Left forelimb (tissue), 1 donor: ENCODE measurements around the gene RSBN1.
"Not testable (repeated sequence)": the region's sequence is repeated elsewhere in the genome, so short reads cannot be mapped to it uniquely, and the experiment has no call there.

Experiments
- DNase-seq: peaks from one replicate; pipeline ENCODE4 v3.0.0-alpha.2; 2018; ENCODE audit warnings: low spot score

Gene RSBN1

DNA sequence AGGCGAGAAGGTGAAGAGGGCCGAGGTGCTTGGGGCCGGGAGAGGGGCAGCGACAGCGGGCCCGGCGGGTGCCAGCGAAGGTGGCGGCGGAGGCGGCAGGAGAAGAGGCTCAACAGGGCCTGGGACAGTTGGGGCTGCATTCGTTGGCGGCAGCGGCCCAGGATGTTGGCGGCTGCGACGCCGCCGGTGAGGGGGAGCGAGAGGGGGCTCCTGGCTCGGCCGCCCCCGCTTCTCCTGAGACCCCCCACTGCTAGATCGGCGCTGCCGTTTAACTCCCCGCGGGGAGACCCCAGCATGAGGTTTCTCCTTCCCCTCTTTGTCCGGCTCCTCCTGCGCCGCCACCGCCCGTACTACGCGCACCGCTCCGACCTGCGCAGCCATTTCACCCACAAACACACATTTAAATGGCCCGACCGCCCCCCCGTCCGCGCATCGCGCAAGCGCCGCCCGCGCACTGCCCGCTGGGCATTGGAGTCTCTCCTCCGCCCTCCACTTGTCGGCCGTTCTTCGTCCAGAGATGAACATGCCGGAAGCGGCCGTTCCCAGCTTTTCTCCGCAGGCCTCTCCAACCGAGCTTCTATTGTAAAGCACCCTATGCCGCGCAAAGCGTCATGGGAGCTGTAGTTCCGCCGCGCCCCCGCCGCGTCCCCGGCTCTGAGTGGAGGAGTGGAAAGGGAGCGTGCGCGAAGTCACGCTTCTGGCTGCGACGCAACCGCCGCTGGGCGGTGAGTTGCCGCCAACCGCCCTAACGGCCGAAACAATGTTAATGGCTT lies at the start of gene RSBN1:
Gene RSBN1, minus strand, starts transcription at position 589 of the 773 bp plus-strand sequence. Its CDS starts 64 bp downstream, at position 525.
- DNase-seq: peak; percentile 98

DNA sequence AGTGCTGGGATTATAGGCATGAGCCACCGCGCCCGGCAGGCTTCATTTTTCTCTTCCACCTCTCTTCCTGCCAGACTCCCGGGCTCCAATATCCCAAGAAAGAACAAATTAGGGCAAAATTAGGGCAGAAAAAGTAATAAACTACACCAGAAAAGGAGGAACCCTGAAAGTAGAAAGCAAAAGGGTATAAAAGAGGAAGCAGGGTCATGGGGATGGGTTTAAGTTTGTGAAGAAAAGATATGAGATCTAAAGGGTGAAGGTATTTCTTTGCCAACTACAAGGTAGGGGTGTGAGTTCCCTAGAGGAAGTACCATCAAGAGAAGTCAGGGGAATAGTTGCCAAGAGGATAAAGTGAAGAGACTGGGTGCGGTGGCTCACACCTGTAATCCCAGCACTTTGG lies 49.4 kb upstream of the RSBN1 start:
- DNase-seq: no peak

DNA sequence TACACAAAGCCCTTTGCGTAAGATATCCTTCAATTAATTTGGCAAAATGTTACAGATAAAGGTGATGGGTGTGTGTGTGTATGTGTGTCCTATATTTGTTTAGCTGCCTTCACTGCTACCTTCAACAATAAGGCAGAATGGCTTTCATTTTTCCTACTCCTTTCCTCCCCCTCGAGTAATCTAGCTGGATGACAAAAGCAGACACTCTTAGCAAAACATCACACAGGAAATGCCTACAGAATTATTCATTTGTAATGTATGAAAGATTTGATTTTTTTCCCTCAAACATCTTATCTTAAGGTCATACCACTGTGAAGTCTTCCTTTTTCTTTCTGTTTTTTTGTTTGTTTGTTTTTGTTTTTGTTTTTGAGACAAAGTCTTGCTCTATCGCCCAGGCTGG lies 48.6 kb upstream of the RSBN1 start:
- DNase-seq: no peak

DNA sequence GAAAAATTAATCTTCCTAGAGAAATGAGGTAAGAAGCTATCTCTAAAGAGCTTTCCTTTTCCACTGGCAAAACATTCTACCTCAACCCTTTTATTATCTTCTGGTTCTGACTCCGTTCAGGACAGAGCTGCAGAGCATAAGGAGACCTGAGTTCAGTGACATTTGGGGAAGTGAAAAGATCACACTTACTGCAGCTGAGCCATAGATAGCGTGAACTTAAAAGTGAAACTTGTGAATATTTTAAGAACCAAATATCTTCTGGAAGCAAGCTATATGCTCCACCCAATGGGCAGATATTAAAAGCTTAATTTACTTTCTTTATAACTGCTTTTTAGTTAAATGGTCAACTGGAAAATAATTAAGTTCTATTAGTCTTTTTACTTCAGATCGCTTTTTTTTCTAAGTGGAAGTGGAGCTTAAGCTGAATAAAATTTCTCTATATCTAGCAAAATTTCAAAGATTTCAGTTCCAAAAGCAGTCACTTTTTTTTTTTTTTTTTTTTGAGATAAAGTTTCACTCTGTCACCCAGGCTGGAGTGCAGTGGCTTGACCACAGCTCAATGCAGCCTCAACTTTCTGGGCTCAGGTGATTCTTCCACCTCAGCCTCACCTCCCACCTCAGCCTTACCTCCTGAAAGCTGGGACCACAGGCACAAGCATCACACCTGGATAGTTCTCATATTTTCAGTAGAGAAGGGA lies 47.4 kb upstream of the RSBN1 start:
- DNase-seq: no peak

DNA sequence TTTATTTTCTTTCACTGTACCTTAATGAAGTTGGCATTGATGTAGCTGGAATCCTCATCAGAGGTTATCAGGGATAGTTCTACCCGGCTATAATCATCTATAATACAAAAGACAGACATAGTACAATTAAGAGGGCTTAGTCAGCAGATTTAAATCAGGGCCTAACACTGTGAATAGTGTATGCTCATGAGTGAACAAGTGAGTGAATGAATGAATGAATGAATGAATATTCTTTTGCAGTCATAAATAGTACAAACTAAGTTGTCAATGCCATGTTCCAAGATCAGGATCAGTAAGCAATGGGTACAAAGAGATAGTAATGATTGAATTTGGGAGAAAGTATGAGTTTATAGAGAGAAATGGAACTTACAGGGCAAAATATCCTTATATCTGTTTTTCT lies 46.7 kb upstream of the RSBN1 start:
- no peak for DNase-seq

DNA sequence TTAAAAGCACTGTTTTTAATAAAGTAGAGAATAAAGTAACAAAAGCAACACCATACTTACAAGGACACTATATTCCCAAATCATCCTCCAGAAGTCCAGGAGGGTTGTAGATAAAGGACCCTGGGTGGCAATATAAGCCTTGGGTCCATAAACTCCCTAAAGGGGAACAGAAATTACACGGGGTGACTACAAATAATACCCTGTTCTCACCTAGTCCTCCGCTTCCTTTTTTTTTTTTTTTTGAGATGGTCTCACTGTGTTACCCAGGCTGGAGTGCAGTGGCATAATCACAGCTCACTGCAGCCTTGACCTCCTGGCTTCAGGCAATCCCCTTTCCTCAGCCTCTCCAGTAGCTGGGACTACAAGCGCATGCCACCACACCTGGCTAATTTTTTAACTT lies 46.1 kb upstream of the RSBN1 start:
- DNase-seq: no peak

DNA sequence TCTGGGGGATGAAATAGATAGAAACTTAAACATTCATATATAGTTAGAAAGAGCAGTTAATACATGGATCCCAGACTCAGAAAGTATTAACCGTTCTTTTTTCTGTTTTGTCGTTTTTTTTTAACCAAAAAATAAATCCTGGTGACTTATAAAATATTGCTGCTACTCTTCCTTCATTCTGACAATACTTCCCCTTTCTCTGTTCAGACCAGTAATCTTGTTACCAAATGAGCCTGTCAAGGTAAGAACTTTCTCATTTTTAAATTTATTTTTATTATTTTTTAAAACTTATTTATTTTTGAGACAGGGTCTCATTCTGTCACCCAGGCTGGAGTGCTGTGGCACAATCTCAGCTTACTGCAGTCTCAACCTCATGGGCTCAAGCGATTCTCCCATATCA lies 45.5 kb upstream of the RSBN1 start:
- no peak for DNase-seq

DNA sequence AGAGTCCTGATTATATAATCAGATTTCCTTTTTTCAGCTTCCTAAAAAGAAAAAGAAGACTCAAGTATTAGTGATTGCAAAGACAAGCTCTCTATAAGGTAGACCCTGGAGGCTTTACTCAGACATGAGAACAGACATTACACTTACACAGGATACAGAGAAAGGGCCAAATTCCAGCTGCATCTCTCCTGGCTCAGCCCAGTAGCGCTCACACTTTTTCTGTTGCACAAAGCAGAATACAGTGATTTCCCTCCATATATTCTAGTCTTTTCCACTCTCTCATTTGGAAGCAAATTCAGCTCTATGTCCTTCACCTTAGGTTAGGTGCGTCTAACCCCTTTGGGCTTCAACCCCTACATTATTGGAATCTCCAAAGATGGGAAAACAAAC lies 44.1 kb upstream of the RSBN1 start:
- DNase-seq: no peak

DNA sequence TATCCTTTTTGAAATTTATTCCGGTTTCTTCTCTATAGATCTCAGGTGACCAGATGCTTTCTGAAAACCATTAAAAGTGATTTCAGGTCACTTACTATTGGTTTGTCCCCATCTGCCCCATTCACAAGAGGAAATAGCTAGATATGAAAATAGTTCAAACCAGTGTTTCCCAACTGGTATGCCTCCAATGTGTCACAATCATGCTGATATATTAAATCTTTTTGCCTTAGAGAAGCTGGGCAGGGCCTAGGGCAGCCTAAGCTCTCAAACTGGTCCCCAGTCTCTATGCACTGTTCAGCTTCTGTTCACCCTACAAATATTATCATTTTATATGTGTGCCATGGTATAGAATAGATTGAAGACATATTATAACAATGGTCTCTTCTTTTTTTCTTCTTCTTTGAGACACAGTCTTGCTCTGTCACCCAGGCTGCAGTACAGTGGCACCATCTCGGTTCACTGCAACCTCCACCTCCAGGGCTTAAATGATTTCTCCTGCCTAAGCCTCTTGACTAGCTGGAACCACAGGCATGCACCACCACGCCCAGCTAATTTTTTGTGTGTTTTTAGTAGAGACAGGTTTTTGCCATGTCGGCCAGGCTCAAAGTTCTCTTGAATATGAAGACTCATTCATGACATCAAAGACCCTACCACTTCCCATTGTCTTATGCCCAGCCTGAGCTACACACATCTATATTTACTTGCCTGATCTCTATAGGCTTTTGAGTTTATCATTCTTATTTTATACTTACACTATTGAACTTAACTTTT lies 43.5 kb upstream of the RSBN1 start:
- no peak for DNase-seq

DNA sequence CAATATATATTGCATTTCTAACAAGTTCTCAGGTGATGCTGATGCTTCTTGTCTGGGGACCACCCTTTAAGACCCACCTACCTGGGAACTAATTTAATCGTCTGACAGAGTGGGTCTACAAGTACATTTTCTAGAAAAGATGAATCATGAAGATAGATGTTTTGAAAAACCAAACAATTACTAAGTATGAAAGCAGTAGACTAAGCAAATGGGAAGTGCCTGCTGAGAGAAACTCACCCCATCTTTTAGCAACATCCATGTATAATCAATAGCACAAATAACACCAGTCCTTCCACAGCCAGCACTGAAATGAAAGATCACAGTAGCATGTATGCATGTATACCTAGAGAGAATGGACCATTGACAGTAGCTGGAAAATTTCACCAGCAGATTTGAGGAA lies 42.0 kb upstream of the RSBN1 start:
- no peak for DNase-seq

DNA sequence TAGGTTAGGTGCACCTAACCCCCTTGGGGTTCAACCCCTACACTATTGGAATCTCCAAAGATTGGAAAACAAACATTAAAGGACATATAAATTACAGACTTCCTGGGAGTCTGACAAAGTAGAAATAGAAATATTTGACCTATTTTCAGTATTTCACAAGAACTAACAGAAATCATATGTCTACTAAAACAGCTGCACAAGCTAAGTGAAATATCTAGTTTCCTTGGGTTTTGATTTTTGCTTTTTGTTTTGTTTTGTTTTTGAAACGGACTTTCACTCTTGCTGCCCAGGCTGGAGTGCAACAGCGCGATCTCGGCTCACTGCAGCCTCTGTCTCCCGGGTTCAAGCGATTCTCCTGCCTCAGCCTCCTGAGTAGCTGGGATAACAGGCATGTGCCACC lies 40.4 kb upstream of the RSBN1 start:
- not testable (repeated sequence) for DNase-seq

DNA sequence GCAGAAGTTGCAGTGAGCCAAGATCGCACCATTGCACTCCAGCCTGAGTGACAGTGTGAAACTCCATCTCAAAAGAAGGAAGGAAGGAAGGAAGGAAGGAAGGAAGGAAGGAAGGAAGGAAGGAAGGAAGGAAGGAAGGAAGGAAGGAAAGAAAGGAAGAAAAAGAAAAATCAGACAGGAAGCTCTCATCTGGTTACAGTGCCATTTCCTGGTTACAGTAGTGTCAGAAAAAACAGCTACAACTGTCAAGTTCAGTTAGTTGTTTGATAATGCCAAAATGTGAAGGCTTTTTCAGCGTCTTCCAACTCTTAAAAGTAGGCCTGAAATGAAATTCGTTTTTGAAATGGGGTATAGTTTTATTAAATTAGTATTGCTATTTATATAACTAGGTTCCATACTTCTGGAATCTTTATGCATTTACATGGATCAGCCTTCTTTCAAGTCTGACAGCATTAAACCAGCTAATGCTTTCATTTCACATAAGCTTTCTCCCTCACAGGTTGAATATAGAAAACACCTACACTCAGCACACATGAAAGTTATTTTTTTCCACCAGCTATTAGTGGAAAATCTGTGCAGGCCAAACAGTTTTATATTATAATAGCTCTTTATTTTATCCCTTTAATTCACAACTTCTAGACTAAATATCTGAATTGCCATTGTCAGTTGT lies 38.0 kb upstream of the RSBN1 start:
- DNase-seq: no peak

DNA sequence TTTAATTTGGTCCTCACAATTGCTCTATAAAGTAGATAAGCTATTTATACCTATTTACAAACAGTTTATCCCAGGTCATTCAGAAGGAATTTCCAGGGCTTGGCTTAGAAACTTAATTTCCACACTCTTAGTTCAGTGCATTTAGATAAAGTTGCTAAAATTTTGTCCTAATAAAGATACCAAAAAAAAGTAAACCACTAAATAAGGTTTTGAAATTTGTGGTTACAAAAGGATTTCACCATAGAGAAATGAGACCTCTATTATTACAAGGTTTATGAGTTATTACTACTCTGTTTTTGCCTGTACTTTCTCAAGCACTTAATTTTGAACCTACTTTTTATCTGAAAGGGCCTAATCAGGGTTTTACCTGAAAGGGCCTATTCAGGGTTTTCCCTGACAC lies 36.8 kb upstream of the RSBN1 start:
- DNase-seq: no peak

DNA sequence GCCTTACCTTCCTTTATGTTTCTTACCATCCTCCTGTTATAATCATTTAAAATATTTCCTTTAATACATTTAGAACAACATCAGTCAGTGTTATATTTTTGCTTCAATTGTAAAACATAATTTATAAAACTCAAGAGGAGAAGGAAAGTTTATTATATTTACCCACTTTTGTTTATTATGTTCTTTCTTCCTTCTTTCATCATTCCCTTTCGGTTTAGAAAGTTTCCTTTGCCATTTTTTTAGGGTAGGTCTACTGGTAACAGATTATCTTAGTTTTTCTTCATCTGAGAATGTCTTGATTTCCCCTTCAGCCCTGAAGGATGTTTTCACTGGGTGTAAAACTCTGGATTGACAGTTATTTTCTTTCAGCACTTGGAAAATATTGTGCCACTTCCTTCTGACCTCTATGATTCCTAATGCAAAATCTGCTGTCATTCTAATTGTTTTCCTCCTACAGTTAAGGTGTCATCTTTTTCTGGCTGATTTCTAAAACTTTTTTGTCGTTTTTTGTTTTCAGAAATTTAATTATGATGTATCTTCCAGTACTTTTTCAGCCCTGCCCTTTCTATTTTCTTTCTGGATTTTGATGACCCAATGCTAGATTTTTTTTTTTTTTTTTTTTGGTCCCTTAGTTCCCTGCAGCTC lies 34.2 kb upstream of the RSBN1 start:
- no peak for DNase-seq

DNA sequence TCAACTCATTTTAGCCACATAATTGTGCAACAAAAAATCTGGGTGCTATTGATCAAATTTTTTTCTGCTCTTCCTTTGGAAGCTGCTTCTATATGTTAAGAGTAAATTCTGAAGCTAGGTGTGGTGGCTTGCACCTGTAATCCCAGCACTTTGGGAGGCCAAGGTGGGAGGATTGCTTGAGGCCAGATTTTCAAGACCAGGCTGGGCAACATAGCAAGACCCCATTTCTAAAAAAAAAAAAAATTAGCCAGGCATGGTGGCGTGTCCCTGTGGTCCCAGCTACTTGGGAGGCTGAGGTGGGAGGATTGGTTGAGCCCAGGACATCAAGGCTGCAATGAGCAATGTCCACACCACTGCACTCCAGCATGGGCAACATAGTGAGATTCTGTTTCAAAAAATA lies 24.3 kb upstream of the RSBN1 start:
- no peak for DNase-seq

DNA sequence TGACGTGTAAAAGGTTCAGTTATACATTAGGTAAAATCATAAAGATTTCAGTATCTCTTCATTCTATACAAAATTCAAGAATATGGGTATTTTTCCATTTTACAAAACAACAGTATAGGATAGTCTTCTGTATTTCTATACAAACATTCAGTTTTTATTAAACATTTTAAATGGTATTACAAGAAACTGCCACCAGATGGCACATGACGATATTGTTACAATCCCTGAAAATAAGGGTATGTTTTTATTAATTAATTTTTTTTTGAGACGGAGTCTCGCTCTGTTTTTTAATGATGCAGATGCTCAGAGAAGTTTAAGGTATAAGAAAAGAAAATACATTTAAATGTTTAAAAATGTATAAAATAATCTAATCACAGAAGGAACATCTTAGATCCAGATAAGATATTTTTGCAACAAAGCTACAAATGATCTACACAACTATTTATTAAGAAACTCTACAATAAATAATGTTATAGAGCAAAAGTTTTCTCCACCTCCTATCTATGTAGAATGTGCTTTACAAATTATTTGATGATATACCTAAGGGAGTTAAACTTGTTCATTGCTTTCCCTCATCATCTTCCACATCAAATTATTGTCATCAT lies 23.5 kb upstream of the RSBN1 start:
- DNase-seq: no peak

DNA sequence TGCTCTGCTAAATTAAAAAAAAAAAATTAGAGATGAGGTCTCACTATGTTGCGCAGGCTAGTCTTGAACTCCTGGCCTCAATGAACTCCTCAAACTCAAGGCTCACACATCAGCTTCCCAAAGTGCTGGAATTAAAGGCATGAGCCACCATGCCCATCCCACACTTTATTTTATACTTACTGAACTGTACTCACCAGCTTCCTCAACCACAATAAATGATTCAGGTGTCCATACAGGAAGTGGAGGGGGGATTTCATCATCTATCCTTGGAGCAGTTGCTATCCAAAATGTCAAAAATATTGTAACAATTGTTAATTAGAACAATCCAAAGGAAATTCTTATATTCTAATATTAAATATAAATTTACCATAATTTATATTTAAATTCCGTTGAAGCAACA lies 22.4 kb upstream of the RSBN1 start:
- DNase-seq: no peak

DNA sequence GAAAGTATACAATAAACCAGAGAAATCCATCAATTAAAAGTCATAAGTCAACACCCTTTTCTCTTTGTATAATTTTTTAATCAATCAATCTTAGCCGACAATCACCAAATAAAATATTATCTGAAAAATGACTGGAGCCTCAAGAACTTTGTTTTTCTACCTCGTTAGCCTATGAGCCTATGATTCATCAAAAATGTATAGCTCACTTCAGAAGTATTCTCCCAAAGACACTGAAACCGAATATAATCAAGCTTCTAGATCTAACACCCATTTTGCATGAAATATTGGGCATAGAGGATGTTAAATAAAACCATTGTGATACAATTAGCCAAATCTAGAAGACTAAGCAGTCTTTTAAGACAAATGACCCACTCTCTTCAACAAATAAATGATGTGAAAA lies 17.8 kb upstream of the RSBN1 start:
- no peak for DNase-seq

DNA sequence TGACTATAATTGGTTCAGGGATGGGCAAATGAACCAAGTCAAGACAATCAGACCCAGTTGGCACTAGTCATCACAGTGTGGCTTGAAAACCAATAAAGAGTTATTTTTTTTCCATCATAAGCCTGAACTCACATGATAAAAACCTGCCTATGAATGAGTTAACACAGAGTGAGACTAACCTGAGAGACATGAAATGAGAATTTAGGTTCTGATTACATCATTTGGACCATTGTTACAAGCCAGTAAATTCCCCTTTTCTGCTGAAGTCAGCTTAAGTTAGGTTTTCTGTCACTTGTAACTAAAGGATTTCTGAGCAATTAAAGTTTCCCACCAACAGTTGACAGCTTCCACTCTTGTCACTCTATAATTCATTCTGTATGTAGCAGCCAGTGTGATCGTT lies 9.6 kb upstream of the RSBN1 start:
- no peak for DNase-seq

DNA sequence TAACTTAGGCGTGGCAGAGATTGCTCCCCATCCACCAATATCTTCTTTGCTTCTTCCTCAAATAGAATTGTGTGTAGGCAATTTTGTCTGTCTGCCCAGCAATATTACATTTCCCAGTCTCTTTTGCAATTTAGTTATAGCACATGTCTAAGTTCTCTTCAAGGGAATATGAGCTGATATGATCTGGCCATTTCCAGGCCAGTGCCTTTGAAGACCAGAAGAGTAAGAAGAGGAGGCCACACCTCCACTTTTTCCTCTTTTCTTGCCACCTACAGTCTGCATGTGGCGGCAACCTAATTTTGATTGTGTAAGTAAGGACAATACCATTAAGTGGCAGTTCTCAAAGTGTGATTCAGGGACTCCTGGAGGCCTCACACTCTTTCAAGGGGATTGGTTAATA lies 6.3 kb upstream of the RSBN1 start:
- DNase-seq: no peak

DNA sequence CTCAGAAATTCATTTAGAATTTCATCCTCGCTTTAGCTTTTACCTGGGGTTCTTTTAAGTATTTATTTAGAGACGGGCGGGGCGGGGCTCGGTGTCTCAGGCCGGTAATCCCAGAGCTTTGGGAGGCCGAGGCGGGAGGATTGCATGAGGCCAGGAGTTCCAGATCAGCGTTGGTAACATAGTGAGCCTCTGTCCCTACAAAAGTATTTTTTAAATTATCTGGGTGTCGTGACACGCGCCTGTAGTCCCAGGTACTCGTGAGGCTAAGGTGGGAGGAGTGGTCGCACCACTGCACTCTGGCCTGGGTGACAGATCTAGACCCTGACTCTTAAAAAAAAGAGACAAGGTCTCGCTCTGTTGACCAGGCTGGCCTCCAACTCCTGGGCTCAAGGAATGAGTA lies 942 bp upstream of the RSBN1 start:
- DNase-seq: no peak
